Measurements from ENCODE around the gene CYBA. TPM values are rescaled to one million over a fixed set of nuclear protein-coding genes. Genes with fewer than 3 reads are reported as not detected.

The CYBA gene
- 120 and 187 TPM in 2 replicates for polyA plus RNA-seq (2011; rRNA removed)
- 76.8 and 91.5 TPM in 2 replicates for polyA minus RNA-seq (2011; rRNA and poly(A)+ RNA removed)

DNA sequence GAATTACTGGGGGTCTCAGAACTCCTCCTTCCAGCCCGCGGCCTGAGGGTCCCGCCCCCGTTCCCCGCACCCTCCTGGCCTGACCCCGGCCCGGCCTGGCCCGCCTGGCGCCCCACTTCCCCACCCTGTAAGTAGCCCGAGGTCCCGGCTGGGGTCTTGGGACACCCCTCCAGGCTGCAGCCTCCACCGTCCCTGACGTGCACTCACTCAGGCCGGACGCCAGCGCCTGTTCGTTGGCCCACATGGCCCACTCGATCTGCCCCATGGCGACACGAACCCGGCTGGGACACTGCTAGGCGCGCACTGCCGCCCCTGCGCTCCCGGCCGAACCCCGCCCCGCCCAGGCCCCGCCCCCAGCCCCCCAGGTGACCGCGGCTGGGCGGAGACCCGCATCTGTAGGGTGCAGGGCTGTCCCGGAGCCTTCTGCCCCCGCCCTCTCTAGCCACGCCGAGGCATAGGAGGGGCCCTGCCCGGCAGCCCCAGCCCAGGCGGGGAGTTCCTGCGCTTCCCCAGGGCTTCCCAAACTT, at the start of gene CYBA:
Gene CYBA, minus strand, starts transcription at position 305 of the 527 bp plus-strand sequence. Its CDS starts 40 bp downstream, at position 265.
- Histone ChIP-seq H3K4me3 (ENCODE audit: low read depth, low read length) (peak within 1 kb of the TSS; percentile 86), H3K27me3 (ENCODE audit: control insufficient read depth, insufficient read depth, low read length) (no peaks in the 10 kb centered on the region), H3K36me3 (ENCODE audit: control insufficient read depth, insufficient read depth, low read length) (peaks cover 6% of the 10 kb centered on the region)
- TF ChIP-seq, protein P1, sequence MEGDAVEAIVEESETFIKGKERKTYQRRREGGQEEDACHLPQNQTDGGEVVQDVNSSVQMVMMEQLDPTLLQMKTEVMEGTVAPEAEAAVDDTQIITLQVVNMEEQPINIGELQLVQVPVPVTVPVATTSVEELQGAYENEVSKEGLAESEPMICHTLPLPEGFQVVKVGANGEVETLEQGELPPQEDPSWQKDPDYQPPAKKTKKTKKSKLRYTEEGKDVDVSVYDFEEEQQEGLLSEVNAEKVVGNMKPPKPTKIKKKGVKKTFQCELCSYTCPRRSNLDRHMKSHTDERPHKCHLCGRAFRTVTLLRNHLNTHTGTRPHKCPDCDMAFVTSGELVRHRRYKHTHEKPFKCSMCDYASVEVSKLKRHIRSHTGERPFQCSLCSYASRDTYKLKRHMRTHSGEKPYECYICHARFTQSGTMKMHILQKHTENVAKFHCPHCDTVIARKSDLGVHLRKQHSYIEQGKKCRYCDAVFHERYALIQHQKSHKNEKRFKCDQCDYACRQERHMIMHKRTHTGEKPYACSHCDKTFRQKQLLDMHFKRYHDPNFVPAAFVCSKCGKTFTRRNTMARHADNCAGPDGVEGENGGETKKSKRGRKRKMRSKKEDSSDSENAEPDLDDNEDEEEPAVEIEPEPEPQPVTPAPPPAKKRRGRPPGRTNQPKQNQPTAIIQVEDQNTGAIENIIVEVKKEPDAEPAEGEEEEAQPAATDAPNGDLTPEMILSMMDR (IDR thresholded peaks at IDR 0.05; ENCODE audit: insufficient read depth, low read depth, low read length) = no peak
- DNase-seq (ENCODE audit: low read depth) = no peak
- ChIA-PET POLR2A (no interaction called here), CTCF (no interaction called here)

DNA sequence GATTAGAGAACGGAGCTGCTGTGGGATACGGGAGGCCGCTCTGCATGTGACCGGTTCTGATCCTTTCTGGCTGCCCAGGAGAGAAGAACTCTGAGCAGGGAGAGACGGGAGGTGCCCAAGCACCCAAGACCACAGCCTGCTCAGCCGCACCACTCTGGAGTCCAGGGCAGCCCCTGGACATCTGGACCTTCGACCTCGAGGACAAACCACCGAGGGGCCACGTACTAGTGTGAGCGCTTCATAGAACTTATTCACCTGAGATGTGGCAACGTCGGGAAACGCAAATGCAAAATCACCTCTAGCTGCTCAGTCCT, 49.4 kb upstream of the CYBA start:
- CTCF ChIA-PET = interaction anchor here (1.2 kb wide), 1 partner anchor 13 kb away, joined by 3 read pairs; no protein-coding TSS in a partner anchor
- DNase-seq (ENCODE audit: low read depth) = no peak

DNA sequence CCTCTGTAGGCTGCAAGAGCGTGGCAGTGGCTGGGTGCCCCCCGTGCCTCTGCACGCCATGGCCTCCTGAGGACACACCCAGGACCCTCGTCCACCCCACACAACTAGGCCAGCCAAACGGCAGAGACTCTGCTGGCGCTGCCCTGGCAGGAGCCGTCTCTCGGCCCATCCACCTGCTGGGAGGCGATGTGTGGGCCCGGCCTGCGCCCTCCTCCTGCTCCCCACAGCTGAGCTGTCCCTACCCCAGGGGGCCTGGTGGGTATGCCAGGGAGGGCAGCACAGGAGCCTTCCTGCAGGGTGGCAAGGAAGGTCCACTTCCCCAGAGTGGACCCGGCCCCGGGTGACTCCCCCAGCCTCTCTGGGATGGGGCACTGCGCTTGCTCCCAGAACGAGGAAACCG, 48.3 kb upstream of the CYBA start:
- Histone ChIP-seq H3K27me3 (ENCODE audit: control insufficient read depth, insufficient read depth, low read length) (no peaks in the 10 kb centered on the region), H3K4me3 (ENCODE audit: low read depth, low read length) (no peak overlapping the region), H3K36me3 (ENCODE audit: control insufficient read depth, insufficient read depth, low read length) (peaks cover 18% of the 10 kb centered on the region)
- TF ChIP-seq, protein P1 (IDR thresholded peaks at IDR 0.05; ENCODE audit: insufficient read depth, low read depth, low read length) = no peak
- no peak for DNase-seq (ENCODE audit: low read depth)
- POLR2A ChIA-PET = no interaction called here
- CTCF ChIA-PET = no interaction called here

More for the DNA sequence above, 49.4 kb upstream of the CYBA start:
- Histone ChIP-seq H3K27me3 (ENCODE audit: control insufficient read depth, insufficient read depth, low read length) (no peaks in the 10 kb centered on the region), H3K4me3 (ENCODE audit: low read depth, low read length) (no peak overlapping the region), H3K36me3 (ENCODE audit: control insufficient read depth, insufficient read depth, low read length) (peaks cover 18% of the 10 kb centered on the region)
- POLR2A ChIA-PET = no interaction called here
- TF ChIP-seq, protein P1 (IDR thresholded peaks at IDR 0.05; ENCODE audit: insufficient read depth, low read depth, low read length) = no peak

DNA sequence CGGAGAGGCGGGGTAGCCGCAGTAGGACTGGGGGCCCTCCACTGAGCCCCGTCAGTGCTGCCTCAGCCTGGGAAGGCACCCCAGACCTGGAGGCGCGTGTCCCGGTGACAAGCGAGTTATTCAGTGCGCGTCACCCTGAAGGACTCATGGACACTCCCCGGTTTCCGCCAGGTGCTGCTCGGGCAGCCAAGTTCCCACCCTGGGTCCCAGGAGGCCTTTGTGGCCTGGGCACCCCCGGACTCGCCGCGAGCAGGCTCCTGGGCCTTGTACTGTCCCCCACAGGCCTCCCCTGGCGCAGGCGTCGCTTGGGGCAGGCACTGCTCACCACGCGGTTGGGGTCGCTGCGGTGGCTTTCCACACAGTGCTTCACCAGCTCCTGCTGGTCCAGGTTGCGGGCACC, 47.8 kb upstream of the CYBA start:
- TF ChIP-seq, protein P1 (IDR thresholded peaks at IDR 0.05; ENCODE audit: insufficient read depth, low read depth, low read length) = no peak
- CTCF ChIA-PET = no interaction called here

DNA sequence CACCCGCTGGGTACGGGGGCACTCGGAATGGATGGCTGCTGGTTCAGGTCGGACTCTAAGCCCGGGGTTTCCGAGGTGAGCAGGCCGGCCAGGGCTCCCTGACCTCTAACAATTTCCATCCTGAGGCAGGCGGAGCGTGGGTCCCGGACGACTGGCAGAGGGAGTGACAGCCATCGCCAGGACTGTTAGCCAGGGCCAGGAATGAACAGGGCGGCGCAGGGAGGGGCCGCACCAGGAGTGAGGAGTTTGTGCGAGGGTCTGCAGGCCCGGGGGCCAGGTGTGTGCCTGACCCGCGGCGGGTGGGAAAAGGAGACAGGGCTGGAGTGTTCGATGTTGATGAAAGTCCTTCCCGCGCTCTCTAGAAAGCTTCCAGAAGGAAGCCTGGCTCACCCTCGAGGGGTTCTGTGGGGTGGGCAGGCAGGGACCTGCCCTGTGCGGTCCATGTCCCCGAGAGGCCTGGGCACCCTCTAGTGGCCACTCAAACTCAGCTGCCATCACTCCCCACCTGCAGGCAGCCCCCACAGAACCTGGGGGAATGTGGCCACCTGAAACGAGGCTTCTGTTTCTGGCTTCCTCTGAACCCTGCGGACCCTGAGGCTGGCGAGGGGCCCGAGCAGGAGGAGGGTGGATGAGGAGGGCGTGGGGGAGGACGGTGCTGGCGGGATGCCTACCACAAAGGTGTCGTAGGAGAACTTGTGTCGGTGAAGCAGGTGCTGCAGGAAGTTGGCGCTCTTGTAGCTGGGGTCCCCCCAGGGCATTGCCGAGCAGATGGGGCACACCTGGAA, 47.2 kb upstream of the CYBA start:
- H3K36me3 ChIP-seq (ENCODE audit: control insufficient read depth, insufficient read depth, low read length) = peaks cover 18% of the 10 kb centered on the region
- POLR2A ChIA-PET = no interaction called here
- CTCF ChIA-PET = no interaction called here
- DNase-seq (ENCODE audit: low read depth) = no peak
- H3K27me3 ChIP-seq (ENCODE audit: control insufficient read depth, insufficient read depth, low read length) = no peaks in the 10 kb centered on the region
- H3K4me3 ChIP-seq (ENCODE audit: low read depth, low read length) = no peak overlapping the region
- TF ChIP-seq, protein P1 (IDR thresholded peaks at IDR 0.05; ENCODE audit: insufficient read depth, low read depth, low read length) = peak; percentile 31; the same call in 1 of the 2 replicates

More for the DNA sequence above, 47.8 kb upstream of the CYBA start:
- Histone ChIP-seq H3K27me3 (ENCODE audit: control insufficient read depth, insufficient read depth, low read length) (no peaks in the 10 kb centered on the region), H3K36me3 (ENCODE audit: control insufficient read depth, insufficient read depth, low read length) (peaks cover 18% of the 10 kb centered on the region), H3K4me3 (ENCODE audit: low read depth, low read length) (no peak overlapping the region)
- no peak for DNase-seq (ENCODE audit: low read depth)
- POLR2A ChIA-PET = no interaction called here

Measured in BJ (cell line).